ENCODE data around the gene TEX53.

The TEX53 gene

DNA sequence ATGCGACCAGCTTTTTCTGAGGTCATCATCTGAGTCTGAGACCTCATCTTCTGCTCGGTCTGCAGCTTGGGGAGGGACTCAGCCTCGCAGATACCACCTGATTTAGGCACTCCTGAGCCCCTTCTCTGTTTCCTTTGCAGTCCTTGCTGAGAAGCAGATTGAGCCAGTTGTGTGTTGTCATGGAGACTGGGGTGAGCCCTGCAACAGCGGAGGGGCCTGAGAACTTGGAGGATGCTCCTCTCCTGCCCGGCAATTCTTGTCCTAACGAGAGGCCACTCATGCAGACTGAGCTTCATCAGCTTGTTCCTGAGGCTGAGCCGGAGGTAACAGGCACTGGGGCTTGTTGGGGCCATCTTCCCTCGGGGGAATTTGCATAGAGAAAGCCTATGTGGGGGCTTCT is 19.2 kb downstream of the TEX53 start:
- DNase-seq (ENCODE audit: low read depth in 2 of 2): no peak

DNA sequence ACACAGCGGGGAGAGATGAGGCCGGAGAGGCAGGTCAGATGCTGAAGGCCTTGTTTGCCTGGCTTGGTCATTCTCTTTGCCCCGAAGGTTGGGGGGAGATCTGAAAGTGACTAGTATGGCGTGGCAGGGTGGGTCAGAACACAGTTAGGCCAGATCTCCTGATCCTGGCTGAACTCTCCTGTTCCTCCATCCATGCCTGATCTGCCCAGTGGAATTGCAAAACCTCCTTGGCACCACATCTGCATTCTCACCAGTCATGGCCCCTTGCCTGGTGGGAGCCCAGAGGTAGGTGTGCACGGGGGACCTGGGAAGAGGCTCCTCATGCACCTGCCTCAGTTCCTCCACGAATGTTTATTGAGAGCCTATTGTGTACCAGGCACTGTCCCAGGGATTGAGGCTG is 23.2 kb downstream of the TEX53 start:
- no peak for DNase-seq (ENCODE audit: low read depth in 2 of 2)

DNA sequence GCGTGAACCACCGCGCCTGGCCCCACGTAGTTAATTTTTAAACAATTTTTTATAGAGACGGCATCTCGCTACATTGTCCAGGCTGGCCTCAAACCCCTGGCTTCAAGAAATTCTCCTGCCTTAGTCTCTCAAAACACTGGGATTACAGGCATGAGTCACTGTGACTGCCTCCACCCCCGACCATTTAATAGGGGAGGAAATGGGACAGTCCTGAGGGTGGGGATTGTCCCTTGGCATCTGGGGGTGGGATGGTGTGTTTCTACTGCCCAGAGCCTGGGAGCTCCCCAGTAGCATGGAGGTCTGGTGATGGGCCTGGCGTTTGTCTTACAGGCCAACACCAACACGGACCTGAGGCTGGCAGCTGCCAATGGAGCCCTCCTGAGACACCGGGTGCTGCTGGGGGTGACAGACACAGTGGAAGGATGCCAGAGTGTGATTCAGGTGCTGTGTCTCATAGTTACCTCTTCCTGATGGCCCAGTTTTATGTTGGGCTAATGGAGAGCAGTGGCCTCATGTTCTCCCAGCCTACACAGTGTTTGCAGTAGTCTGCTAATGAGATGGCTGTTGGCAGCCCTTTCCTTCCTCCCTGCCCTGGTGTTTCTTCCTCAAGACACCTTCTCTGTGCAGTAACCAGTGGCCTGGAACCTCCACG is 24.0 kb downstream of the TEX53 start:
- DNase-seq (ENCODE audit: low read depth in 2 of 2): no peak

DNA sequence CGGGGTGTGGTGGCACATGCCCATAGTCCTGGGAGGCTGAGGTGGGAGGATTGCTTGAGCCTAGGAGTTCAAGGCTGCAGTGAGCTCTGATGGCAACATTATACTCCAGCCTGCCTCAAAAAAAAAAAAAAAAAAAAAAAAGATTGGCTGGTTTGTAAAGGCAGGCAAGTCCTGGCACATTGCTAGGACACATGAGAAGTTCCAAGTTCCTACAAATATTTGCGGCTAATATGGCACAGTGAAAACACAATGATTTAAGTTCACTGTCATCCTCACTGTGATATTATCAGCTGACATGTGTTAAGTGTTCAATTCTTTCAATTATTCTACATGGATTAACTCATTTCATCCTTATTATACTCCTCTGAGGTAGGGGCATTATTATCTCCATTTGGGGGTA is 26.4 kb downstream of the TEX53 start:
- DNase-seq (ENCODE audit: low read depth in 2 of 2): no peak

DNA sequence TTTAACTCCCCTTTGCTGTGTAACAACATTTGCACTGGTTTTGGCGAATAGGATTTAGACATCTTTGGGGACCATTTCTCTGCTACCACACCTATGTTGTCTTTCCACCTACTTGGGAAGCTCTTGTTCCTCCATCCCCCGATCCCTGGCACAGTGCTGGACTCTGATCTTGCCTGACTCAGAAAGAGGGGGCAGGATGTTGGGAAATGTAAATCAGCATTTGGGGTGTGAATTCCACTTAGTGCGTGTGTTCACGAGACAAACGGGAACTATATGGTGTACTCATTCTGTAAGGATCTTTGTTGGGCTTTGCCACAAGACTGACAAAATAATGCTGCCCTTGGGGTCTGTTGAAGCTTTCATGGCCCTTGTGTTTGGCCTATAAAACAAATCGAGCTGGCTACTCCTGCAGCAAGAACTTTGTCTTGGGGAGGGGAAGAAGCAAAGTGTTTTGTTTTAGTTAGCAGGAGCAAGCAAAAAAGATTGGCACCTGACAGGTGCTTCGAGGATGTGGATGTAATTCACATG is 28.0 kb downstream of the TEX53 start:
- no peak for DNase-seq (ENCODE audit: low read depth in 2 of 2)

DNA sequence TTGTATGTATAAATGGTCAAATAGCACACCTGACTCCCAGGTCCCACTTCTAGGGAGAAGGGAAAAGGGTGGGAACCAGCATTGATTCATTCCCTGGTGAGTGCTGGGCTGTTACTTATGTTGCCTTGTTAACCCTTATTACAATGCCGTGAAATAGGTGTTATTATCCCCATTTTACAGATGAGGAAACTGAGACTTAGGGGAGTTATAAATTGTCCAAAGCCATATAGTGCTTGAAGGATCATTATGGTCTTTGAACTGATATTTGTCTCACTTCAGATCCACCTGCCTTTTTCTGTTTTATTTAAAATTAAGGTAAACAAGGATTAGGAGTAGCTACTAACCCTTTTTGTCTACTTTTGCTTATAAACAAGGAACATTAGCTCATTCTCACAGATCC is 30.1 kb downstream of the TEX53 start:
- no peak for DNase-seq (ENCODE audit: low read depth in 2 of 2)

GRCh38 chr9:114626415-114627020 is 31.1 kb downstream of the TEX53 start:
- DNase-seq (ENCODE audit: low read depth in 2 of 2): no peak

- DNase-seq (ENCODE audit: low read depth in 2 of 2): no peak
These were observed 32.9 kb downstream of the TEX53 start for GRCh38 chr9:114624677-114625076.

GRCh38 chr9:114621975-114622609 is 35.5 kb downstream of the TEX53 start:
- DNase-seq (ENCODE audit: low read depth in 2 of 2): no peak

DNA sequence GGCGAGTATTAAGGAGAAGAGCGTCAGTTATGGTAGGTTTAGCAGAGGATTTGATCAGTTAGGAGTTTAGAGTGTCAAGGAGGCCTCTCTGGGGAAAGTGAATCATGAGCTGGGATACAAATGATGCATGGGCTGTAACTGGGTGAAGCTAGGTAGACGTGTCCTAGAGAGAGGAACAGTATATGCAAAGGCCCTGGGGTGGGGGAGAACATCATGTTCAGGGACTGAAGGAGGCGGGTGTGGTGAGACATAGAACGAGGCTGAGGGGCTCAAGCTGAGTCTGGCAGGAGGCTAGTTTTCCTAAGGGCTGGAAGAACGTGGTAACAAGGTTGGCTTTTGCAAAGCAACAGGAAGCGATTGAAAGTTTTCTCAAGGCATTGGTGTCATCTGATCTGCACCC is 36.0 kb downstream of the TEX53 start:
- DNase-seq (ENCODE audit: low read depth in 2 of 2): no peak

- no peak for DNase-seq (ENCODE audit: low read depth in 2 of 2)
These were observed 38.3 kb downstream of the TEX53 start for GRCh38 chr9:114619191-114619761.

- no peak for DNase-seq (ENCODE audit: low read depth in 2 of 2)
These were observed 40.7 kb downstream of the TEX53 start for GRCh38 chr9:114616684-114617520.

- DNase-seq (ENCODE audit: low read depth in 2 of 2): no peak
These were observed 43.2 kb downstream of the TEX53 start for GRCh38 chr9:114614373-114614772.

- DNase-seq (ENCODE audit: low read depth in 2 of 2): no peak
These were observed 43.7 kb downstream of the TEX53 start for GRCh38 chr9:114613919-114614318.

DNA sequence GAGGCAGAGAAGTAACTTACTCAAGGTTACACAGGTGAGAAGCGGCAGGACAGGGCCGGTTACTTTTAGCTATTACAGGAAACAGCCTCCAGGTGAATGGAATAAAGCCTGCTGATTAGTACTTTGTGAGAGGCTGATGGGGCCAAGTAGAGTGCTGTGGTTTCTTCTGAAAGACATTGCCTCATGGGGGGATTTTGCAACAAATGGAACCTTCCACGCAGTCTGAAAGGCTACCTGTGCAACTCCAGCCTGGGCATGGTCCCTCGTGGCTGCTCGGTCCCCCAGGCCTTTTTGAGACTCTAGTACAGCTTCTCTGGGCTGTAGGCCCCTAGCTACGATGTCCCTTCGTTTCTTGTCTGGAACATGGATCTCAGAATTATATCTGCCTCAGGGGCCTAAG is 44.5 kb downstream of the TEX53 start:
- no peak for DNase-seq (ENCODE audit: low read depth in 2 of 2)

GRCh38 chr9:114612272-114612923 is 45.2 kb downstream of the TEX53 start:
- DNase-seq (ENCODE audit: low read depth in 2 of 2): no peak

DNA sequence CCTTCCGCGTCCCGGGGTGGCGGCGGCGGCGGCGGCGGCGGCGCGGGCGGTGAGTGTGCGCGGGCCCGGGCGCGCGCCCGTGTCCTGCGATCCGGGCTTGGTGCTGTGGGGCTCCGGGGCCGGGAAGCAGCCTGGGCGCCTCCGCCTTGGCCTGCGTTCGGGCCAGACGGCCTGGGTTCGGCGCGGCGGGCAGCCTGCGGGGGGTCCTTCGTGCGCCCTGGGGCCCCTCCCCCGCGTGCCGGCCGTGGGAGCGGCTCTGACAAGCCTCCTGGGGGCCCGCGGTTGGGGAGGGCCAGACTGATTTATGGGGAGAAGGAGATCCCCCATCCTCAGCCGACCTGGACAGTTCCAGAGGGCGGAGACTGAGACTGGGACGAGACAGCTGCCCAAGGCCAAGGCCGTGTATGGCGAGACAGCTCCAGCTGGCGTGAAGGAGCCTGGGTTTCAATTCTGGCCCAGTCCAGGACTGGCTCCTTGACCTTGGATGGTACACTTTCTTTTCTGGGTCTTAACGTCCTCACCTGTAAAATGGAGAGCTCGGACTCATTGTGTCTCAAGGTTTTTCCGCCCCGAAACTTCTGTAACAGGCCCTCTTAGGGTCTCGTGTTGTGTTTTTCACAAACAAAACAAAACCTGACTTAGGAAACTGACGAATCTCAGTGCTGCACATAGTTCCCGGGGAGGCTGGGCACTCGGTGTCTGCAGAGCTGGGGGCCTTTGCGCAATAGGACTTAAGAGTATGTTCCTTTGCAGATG is 45.9 kb downstream of the TEX53 start:
- no peak for DNase-seq (ENCODE audit: low read depth in 2 of 2)

GRCh38 chr9:114608525-114608796 is 49.1 kb downstream of the TEX53 start:
- no peak for DNase-seq (ENCODE audit: low read depth in 2 of 2)

DNA sequence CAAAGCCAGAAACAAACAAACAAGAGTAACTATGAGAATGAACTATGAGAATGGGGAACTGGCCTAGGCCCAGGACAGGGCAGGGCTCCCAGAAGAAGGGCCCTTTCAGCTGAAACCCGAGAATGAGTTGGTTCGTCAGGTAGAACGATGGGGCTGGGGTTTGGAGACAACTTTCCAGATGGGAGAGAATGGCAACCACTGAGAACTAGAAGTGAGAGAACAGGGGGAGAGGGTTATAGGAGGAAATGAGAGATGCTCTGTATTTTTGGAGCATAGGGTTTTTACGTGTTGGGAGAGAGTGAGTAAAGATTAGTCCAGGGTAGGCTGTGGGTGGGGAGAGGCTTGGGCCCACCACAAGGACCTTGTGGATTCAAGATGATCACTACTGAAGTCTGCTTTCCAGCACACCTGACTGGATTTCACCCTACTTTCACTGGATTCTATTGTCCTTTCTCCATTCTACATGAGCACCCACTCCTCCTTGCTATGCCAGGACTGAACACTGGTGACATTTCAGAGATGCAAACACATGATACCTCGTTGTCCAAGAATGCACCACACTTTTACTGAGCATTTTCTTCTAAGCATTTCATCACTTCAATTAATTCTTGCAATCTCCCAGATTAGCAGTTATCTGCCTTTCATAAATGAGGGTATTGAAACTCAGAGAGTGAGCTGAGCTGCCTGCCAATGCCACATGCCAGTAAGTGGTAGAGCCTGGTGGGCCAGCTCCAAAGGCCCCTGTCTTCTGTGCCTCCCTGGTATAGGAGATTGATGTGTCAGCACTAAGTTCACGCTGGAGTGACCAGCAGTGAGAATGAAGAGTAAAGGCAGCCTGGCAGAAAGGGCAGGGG is 49.7 kb downstream of the TEX53 start:
- DNase-seq (ENCODE audit: low read depth in 2 of 2): no peak

DNA sequence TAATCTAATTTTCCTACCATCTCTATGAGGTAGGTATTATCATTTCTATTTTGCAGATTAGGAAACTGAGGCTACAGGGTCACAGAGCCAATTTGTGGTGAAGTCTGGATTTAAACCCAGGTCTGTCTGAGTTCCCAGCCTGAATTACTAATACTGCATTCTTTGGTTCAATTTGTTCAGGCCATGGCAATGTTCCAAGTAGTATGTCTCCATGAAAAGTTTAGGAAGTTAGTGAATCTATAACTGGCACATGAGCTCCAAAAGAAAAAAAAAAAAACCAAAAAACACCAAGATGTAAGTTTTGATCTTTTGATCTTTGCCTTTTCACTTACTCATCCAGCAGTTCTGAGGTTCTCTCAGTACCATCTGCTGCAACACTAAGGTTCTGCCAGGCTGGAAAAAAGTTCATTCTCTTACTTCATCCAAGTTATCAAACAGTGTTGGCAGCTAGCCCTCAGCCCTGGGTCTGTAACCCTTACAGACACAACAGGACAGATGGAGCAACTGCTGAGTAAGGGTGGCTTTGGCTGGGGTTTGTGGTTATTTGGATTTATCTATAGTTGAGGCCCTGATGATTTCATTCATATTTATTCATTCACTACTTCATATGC is 50.9 kb downstream of the TEX53 start:
- DNase-seq (ENCODE audit: low read depth in 2 of 2): no peak
